ENCODE data around the gene CELF2.

The CELF2 gene

GRCh38 chr10:11324761-11325321, 307.2 kb downstream of the CELF2 start:
- H3K4me1 ChIP-seq: no peaks in the 10 kb centered on the region
- no peak overlapping the region for H3K4me3 ChIP-seq (ENCODE audit: low read depth, low read length)
- no peak for DNase-seq
- no peak for TF ChIP-seq CTCF (IDR thresholded peaks at IDR 0.05; ENCODE audit: low read depth, low read length)
- H3K27me3 ChIP-seq: peaks cover 2% of the 10 kb centered on the region; the same call in 1 of the 2 replicates
- no peaks in the 10 kb centered on the region for H3K9me3 ChIP-seq
- H3K36me3 ChIP-seq: no peaks in the 10 kb centered on the region

DNA sequence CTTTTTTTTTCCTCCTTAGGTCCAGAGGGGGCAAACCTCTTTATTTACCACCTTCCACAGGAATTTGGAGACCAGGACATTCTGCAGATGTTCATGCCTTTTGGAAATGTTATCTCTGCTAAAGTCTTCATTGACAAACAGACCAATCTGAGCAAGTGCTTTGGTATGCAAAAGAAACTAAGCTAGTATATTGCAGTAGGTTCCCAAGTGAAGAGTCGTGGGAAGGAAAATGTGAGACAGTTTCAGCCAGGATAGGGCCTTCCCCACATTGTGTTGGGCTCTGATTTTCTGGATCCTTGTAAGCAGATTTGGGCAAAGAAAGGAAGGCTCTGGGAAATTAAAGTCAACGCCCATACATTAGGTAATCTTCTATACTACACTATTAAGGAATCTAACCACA, 308.1 kb downstream of the CELF2 start:
- Histone ChIP-seq H3K4me1 (no peaks in the 10 kb centered on the region), H3K36me3 (no peaks in the 10 kb centered on the region), H3K4me3 (ENCODE audit: low read depth, low read length) (no peak overlapping the region), H3K27me3 (peaks cover 2% of the 10 kb centered on the region; the same call in 1 of the 2 replicates), H3K9me3 (no peaks in the 10 kb centered on the region)
- no peak for DNase-seq
- TF ChIP-seq CTCF (IDR thresholded peaks at IDR 0.05; ENCODE audit: low read depth, low read length): no peak

- DNase-seq: no peak
- Histone ChIP-seq H3K36me3 (no peaks in the 10 kb centered on the region), H3K4me3 (ENCODE audit: low read depth, low read length) (no peak overlapping the region), H3K4me1 (no peaks in the 10 kb centered on the region), H3K27me3 (peaks cover 2% of the 10 kb centered on the region; the same call in 1 of the 2 replicates), H3K9me3 (no peaks in the 10 kb centered on the region)
- no peak for TF ChIP-seq CTCF (IDR thresholded peaks at IDR 0.05; ENCODE audit: low read depth, low read length)
Measured at GRCh38 chr10:11326241-11326640, 308.6 kb downstream of the CELF2 start.

DNA sequence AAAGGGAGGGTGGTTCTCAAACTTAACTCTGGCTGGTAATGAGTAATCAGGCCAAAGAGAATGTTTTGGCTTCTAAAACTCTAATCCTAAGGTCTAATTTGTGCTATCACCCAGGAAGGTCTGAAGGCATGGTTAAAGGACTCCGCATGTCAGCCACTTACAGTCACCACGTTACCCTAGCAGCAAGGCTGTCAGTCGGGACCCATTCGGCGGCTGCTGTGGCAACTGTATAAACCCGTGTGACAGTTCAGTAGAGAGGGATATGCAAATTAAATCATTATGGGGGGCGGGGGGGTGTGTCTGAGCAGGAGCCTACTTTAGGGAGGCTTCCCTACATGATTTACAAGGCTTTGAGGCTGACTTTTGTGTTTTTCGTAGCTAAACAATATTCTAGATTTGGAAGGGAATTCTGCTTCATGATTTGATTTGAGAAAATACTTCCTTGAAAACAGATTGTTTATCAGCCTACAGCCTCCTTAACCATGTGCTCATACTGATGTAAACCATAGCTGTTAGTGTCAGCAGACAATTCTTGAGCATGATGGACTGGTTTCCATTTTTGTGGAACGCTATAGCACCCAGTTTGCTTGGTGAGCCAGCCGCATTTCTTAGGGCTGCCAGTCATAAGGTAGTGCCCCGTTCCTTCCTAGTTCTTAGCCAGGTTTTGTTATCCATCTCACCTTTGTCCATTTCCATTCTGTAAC, 309.4 kb downstream of the CELF2 start:
- DNase-seq: no peak
- no peaks in the 10 kb centered on the region for H3K36me3 ChIP-seq
- no peak for TF ChIP-seq CTCF (IDR thresholded peaks at IDR 0.05; ENCODE audit: low read depth, low read length)
- H3K4me3 ChIP-seq (ENCODE audit: low read depth, low read length): no peak overlapping the region
- H3K27me3 ChIP-seq: peaks cover 2% of the 10 kb centered on the region; the same call in 1 of the 2 replicates
- no peaks in the 10 kb centered on the region for H3K4me1 ChIP-seq
- no peaks in the 10 kb centered on the region for H3K9me3 ChIP-seq

GRCh38 chr10:11328264-11329061, 310.8 kb downstream of the CELF2 start:
- TF ChIP-seq CTCF (IDR thresholded peaks at IDR 0.05; ENCODE audit: low read depth, low read length): no peak
- no peak for DNase-seq
- Histone ChIP-seq H3K4me3 (ENCODE audit: low read depth, low read length) (no peak overlapping the region), H3K27me3 (peaks cover 2% of the 10 kb centered on the region; the same call in 1 of the 2 replicates), H3K36me3 (no peaks in the 10 kb centered on the region), H3K4me1 (no peaks in the 10 kb centered on the region), H3K9me3 (no peaks in the 10 kb centered on the region)

Data from BE2C (cell line).